IPS-18a (cell line): ENCODE data around the gene RBM22.

Experiments
- H3K27ac ChIP-seq: one replicate; pipeline ENCODE4 v1.5.1; 2013; ENCODE audit warnings: low read length
- H3K27me3 ChIP-seq: one replicate; pipeline ENCODE4 v1.6.1; 2013; ENCODE audit warnings: mild to moderate bottlenecking, low read length; ENCODE audit not compliant: control insufficient read depth, insufficient read depth
- H3K36me3 ChIP-seq: one replicate; pipeline ENCODE4 v1.6.1; 2013; ENCODE audit warnings: low read depth, low read length; ENCODE audit not compliant: control insufficient read depth
- H3K4me1 ChIP-seq: one replicate; pipeline ENCODE4 v1.6.1; 2013; ENCODE audit warnings: low read depth, low read length; ENCODE audit not compliant: control insufficient read depth
- H3K4me3 ChIP-seq: one replicate; pipeline ENCODE4 v1.5.1; 2013; ENCODE audit warnings: low read length
- H3K9ac ChIP-seq: one replicate; pipeline ENCODE4 v1.6.1; 2013; ENCODE audit warnings: mild to moderate bottlenecking, low read length, moderate library complexity
- H3K9me3 ChIP-seq: one replicate; pipeline ENCODE4 v1.6.1; 2013; ENCODE audit warnings: low read depth, low read length; ENCODE audit not compliant: control insufficient read depth

RBM22 gene

GRCh38 chr5:150658699-150659265, 42.1 kb downstream of the RBM22 start:
- Histone ChIP-seq H3K36me3 (no peaks in the 10 kb centered on the region), H3K27me3 (peaks cover 4% of the 10 kb centered on the region), H3K9me3 (no peaks in the 10 kb centered on the region), H3K27ac (no peak overlapping the region), H3K4me3 (no peak overlapping the region), H3K4me1 (no peaks in the 10 kb centered on the region), H3K9ac (no peak overlapping the region)

- no peak overlapping the region for H3K27ac ChIP-seq
- no peak overlapping the region for H3K4me3 ChIP-seq
- H3K9me3 ChIP-seq = no peaks in the 10 kb centered on the region
- H3K27me3 ChIP-seq = peaks cover 4% of the 10 kb centered on the region
- no peaks in the 10 kb centered on the region for H3K36me3 ChIP-seq
- H3K9ac ChIP-seq = no peak overlapping the region
- H3K4me1 ChIP-seq = no peaks in the 10 kb centered on the region
Measured at GRCh38 chr5:150658121-150658520, 42.7 kb downstream of the RBM22 start.

DNA sequence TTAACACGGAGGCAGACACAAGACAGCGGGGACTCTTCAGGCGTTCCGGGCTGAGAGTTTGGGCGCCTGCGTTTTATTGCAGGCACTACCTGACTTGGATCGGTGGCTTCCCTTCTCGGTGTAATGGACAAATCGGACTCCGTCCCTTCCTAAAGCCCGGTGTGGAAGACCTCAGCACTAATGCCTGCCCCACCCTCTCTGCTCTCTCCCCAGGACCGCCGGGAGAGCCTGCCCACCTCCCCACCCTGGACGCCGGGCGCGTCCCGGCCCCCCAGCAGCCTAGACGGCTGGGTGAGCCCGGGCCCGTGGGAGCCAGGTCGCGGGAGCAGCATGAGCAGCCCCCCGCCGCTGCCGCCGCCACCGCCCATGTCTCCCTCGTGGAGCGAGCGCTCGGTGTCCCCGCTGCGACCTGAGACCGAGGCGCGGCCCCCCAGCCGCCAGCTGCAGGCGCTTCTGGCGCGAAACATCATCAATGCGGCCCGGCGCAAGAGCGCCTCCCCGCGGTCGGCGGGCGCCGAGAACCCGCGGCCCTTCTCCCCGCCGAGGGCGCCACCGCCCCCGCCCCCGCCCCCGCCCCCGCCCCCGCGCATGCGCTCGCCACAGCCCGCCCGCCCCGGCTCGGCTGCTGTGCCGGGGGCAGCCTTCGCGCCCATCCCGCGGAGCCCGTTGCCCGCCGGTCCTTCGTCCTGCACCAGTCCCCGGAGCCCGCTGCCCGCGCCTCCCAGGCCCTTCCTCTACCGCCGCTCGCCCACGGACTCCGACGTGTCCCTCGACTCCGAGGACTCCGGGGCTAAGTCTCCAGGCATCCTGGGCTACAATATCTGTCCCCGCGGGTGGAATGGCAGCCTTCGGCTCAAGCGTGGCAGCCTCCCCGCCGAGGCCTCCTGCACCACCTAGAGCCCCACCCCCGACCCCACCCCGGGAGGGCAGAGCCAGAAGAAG, 44.4 kb downstream of the RBM22 start:
- H3K27ac ChIP-seq = no peak overlapping the region
- H3K36me3 ChIP-seq = no peaks in the 10 kb centered on the region
- H3K9me3 ChIP-seq = no peaks in the 10 kb centered on the region
- H3K4me1 ChIP-seq = peaks cover 3% of the 10 kb centered on the region
- H3K4me3 ChIP-seq = peak overlapping the region; percentile 68
- peaks cover 4% of the 10 kb centered on the region for H3K27me3 ChIP-seq
- peak overlapping the region; percentile 78 for H3K9ac ChIP-seq

DNA sequence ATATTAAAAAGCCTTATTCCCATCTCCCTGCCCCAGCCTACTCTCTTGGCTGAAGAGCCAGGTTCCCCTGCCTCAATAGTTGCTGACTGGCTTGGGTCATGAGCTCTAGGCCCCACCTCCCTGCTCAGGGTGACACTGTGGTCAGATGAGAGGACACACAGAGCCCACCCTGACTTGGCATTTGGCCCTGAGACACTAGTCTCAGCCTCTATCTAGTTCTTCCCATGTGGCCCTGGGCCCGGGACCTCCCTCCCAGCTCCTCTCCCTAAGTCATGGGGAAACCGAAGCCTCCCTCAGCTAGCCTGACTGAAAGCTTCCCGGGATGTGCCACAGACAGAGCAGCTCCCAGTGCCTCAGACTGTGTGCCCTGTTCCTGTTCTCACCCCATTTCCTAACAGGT, 45.6 kb downstream of the RBM22 start:
- no peaks in the 10 kb centered on the region for H3K36me3 ChIP-seq
- no peak overlapping the region for H3K27ac ChIP-seq
- H3K9me3 ChIP-seq = no peaks in the 10 kb centered on the region
- H3K4me1 ChIP-seq = peaks cover 3% of the 10 kb centered on the region
- H3K27me3 ChIP-seq = peaks cover 4% of the 10 kb centered on the region
- H3K9ac ChIP-seq = no peak overlapping the region
- no peak overlapping the region for H3K4me3 ChIP-seq

GRCh38 chr5:150653762-150654556, 46.9 kb downstream of the RBM22 start:
- Histone ChIP-seq H3K36me3 (no peaks in the 10 kb centered on the region), H3K27ac (no peak overlapping the region), H3K27me3 (peaks cover 4% of the 10 kb centered on the region), H3K4me3 (no peak overlapping the region), H3K9me3 (no peaks in the 10 kb centered on the region), H3K9ac (no peak overlapping the region), H3K4me1 (peaks cover 3% of the 10 kb centered on the region)

GRCh38 chr5:150653145-150653761, 47.6 kb downstream of the RBM22 start:
- H3K4me3 ChIP-seq = no peak overlapping the region
- H3K36me3 ChIP-seq = no peaks in the 10 kb centered on the region
- H3K27me3 ChIP-seq = peaks cover 4% of the 10 kb centered on the region
- H3K9me3 ChIP-seq = no peaks in the 10 kb centered on the region
- H3K4me1 ChIP-seq = peaks cover 3% of the 10 kb centered on the region
- H3K27ac ChIP-seq = no peak overlapping the region
- no peak overlapping the region for H3K9ac ChIP-seq

- Histone ChIP-seq H3K27ac (no peak overlapping the region), H3K4me1 (peaks cover 3% of the 10 kb centered on the region), H3K36me3 (no peaks in the 10 kb centered on the region), H3K27me3 (peaks cover under 1% of the 10 kb centered on the region), H3K9ac (no peak overlapping the region), H3K4me3 (no peak overlapping the region), H3K9me3 (no peaks in the 10 kb centered on the region)
Measured at GRCh38 chr5:150651924-150652671, 48.8 kb downstream of the RBM22 start.

DNA sequence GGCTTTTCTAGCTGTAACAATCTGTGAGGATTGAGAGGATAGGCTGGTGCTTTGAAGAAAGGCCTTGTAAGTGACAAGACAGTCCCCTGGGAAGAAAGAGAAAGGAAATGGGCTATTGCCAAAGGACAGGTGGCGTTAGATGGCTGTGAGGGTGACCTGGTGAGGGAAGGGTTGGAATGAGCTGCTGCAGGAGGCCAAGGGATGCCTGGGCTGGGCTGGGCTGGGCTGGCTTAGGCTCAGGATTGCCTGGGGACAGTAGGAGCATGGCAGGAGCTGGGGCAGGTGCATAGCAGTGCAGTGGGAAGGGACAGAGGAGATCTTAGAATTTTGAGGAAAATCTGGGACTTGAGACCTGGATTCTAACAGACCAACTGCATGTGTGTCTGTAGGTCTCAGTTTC, 49.5 kb downstream of the RBM22 start:
- no peaks in the 10 kb centered on the region for H3K9me3 ChIP-seq
- no peak overlapping the region for H3K27ac ChIP-seq
- H3K36me3 ChIP-seq = no peaks in the 10 kb centered on the region
- H3K9ac ChIP-seq = no peak overlapping the region
- H3K4me1 ChIP-seq = peaks cover 3% of the 10 kb centered on the region
- H3K4me3 ChIP-seq = no peak overlapping the region
- H3K27me3 ChIP-seq = no peaks in the 10 kb centered on the region

GRCh38 chr5:150650021-150651006, 50.5 kb downstream of the RBM22 start:
- H3K27ac ChIP-seq = no peak overlapping the region
- no peak overlapping the region for H3K4me3 ChIP-seq
- no peak overlapping the region for H3K9ac ChIP-seq
- peaks cover 4% of the 10 kb centered on the region for H3K4me1 ChIP-seq
- H3K27me3 ChIP-seq = no peaks in the 10 kb centered on the region
- H3K36me3 ChIP-seq = no peaks in the 10 kb centered on the region
- no peaks in the 10 kb centered on the region for H3K9me3 ChIP-seq
